Omental fat pad (tissue), 4 donors: ENCODE measurements around the gene CALD1. TPM values are rescaled to one million over a fixed set of nuclear protein-coding genes. Genes with fewer than 3 reads are reported as not detected.

Experiments used
- ATAC-seq: fragments of 150-250 bp; one replicate; pipeline ENCODE4 v1.9.1; 2016; ENCODE audit warnings: mild to moderate bottlenecking, moderate library complexity; ENCODE audit not compliant: low FRiP score
- DNase-seq: peaks from one replicate; pipeline ENCODE4 v3.0.0-alpha.2; 2019; ENCODE audit warnings: low spot score
- CTCF ChIP-seq, 3 donors: fragments of 450-650 bp; IDR thresholded peaks; one replicate each; pipeline ENCODE4 v1.5.1; 2016 to 2017; ENCODE audit warnings: antibody characterized with exemption in 3 of 3, mild to moderate bottlenecking in 3 of 3, moderate library complexity in 2 of 3
- total RNA-seq, 4 donors: library from RNA; depleted of rRNA; stranded (reverse); fragments of >200 nt; gene quantifications; one replicate each; pipeline ENCODE4 v1.1.0, GENCODE V29; 2016

CALD1 gene
- total RNA-seq, 4 donors from 2014 or later = 195 to 347 (median 250) TPM

DNA sequence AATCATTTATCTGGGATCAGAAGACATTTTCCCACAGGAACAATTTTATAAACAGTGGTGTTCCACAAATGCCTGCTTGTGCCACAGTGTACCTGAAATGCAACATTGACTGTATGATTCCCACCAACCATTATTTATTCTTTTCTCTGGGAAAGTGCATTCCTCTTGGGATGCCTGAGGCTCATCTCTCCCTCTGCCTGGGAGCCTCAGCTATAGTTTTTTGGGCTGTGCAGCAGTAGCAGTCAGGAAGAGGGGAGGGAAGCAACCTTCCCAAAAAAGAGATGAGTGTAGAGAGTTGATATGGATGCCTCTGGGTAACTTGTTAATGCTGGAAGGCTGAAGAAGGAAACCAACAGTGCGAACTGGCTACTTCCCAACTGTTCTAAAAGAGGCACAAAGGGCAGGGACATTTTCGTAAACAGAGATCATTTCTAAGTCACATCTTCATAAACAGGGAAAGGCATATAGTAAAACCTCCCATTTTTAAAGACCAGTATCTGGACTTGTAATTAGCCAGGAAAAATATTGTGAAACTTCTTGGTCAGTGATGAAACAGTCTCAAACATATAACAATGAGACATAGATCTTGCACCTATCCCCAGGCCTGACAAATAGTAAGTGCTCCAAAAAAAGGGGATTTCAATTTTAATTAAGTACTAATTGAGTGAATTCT lies 1.4 kb upstream of the CALD1 start:
- no peak for DNase-seq
- TF ChIP-seq CTCF (IDR thresholded peaks at IDR 0.05) = no peak
- no peak for ATAC-seq

GRCh38 chr7:134779741-134780065 lies 269 bp downstream of the CALD1 start:
- ATAC-seq (peak; percentile 33), DNase-seq (no peak)
- no peak for TF ChIP-seq CTCF (IDR thresholded peaks at IDR 0.05)

GRCh38 chr7:134780166-134780828 lies 863 bp downstream of the CALD1 start:
- TF ChIP-seq CTCF (IDR thresholded peaks at IDR 0.05) = no peak
- DNase-seq = no peak
- peak; percentile 28 for ATAC-seq

- no peak for TF ChIP-seq CTCF (IDR thresholded peaks at IDR 0.05)
- ATAC-seq (no peak), DNase-seq (no peak)
Observed at GRCh38 chr7:134781171-134781570, 1.7 kb downstream of the CALD1 start.

DNA sequence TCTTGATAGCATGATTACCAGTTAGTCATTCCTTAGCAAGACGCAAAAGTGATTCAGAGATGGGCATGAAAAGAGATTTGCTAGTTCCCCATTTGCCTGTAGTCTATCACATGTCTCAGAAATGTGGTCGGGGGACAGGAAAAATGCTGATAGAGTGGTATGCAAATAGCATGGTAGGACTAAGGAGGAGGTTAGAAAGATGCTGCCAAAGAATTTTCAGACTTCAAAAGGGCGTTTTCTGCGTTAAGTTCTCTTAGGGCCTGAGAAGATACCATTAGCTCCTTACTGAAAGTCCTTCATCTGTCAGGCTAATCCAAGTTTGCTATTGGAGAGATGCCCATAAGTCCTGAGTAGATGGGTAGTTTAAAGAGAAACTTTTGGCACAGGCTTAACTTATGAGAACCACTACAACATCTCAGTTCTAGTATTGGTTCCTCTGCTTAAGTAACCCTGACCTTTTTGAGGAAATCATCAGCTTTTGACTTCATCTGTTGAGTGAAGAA lies 2.7 kb downstream of the CALD1 start:
- ATAC-seq = no peak
- no peak for DNase-seq
- TF ChIP-seq CTCF (IDR thresholded peaks at IDR 0.05) = no peak

DNA sequence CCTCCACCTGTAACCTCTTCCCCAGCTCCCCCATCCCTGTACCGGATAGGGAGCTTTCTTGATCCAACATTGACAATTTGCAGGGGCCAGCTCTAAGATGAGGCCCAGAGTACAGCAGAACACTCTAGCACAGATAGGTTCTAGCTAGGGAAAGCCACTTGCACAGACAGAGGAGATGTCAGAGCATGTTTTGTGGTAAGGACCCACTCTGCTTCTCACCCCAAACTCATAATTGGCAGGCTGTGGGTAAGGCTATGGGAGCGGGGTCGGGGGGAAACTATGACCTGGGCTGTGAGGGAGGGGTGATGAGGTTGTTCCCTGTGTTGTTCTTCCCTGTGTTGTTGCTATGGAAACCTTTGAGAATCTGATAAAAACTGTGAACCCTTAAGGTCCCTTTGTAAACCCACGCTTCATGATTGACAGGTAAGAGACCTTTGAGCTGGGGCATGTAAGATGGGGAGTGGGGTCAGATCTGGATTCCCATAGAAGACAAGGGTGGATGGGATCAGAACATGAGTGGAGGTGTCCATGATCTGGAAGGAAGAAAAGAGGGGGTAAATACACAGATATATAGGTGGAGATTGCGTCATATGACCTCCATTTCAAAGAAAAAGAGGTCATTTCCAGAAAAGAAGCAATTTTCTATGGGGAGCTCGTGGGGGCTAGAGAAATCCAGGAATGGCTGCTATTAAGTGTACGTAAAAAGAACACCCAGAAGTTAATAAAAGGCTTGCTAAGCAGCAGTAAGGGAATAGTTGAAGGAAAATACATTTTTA lies 4.0 kb downstream of the CALD1 start:
- no peak for TF ChIP-seq CTCF (IDR thresholded peaks at IDR 0.05)
- DNase-seq = no peak
- ATAC-seq = no peak
